ENCODE measurements around the gene SPTBN5.
A peak's percentile ranks its signal among the peaks of the same experiment; 100 is the strongest.

Gene SPTBN5

GRCh38 chr15:41861736-41862356 lies 32.0 kb downstream of the SPTBN5 start:
- no peak for DNase-seq

GRCh38 chr15:41860049-41860828 lies 33.6 kb downstream of the SPTBN5 start:
- DNase-seq: peak; percentile 31

- DNase-seq: no peak
These were observed 35.1 kb downstream of the SPTBN5 start for GRCh38 chr15:41858756-41859155.

- DNase-seq: no peak
These were observed 36.5 kb downstream of the SPTBN5 start for GRCh38 chr15:41857316-41857715.

- DNase-seq: no peak
These were observed 37.1 kb downstream of the SPTBN5 start for GRCh38 chr15:41856716-41857115.

GRCh38 chr15:41856262-41856661 lies 37.6 kb downstream of the SPTBN5 start:
- no peak for DNase-seq

GRCh38 chr15:41855261-41855961 lies 38.4 kb downstream of the SPTBN5 start:
- DNase-seq: no peak

GRCh38 chr15:41854443-41854842 lies 39.4 kb downstream of the SPTBN5 start:
- no peak for DNase-seq

GRCh38 chr15:41853831-41854230 lies 40.0 kb downstream of the SPTBN5 start:
- no peak for DNase-seq

GRCh38 chr15:41852736-41853590 lies 40.9 kb downstream of the SPTBN5 start:
- no peak for DNase-seq

GRCh38 chr15:41851755-41852370 lies 42.0 kb downstream of the SPTBN5 start:
- no peak for DNase-seq

GRCh38 chr15:41851167-41851523 lies 42.7 kb downstream of the SPTBN5 start:
- DNase-seq: no peak

GRCh38 chr15:41850482-41851166 lies 43.2 kb downstream of the SPTBN5 start:
- no peak for DNase-seq

GRCh38 chr15:41849861-41850260 lies 44.0 kb downstream of the SPTBN5 start:
- no peak for DNase-seq

- no peak for DNase-seq
These were observed 44.6 kb downstream of the SPTBN5 start for GRCh38 chr15:41849204-41849603.

GRCh38 chr15:41848631-41849030 lies 45.2 kb downstream of the SPTBN5 start:
- peak; percentile 44 for DNase-seq

GRCh38 chr15:41847981-41848380 lies 45.9 kb downstream of the SPTBN5 start:
- no peak for DNase-seq

GRCh38 chr15:41847206-41847605 lies 46.6 kb downstream of the SPTBN5 start:
- no peak for DNase-seq

- no peak for DNase-seq
These were observed 49.0 kb downstream of the SPTBN5 start for GRCh38 chr15:41844814-41845213.

GRCh38 chr15:41843571-41843970 lies 50.3 kb downstream of the SPTBN5 start:
- DNase-seq: no peak

GRCh38 chr15:41842229-41842628 lies 51.6 kb downstream of the SPTBN5 start:
- DNase-seq: no peak

GRCh38 chr15:41841131-41841530 lies 52.7 kb downstream of the SPTBN5 start:
- DNase-seq: no peak

All from OCI-M1 (cell line).